IPS-18a (cell line): Measurements from ENCODE around the gene SLC25A51.

ENCODE experiments used
- H3K27ac ChIP-seq: one replicate; pipeline ENCODE4 v1.5.1; 2013; ENCODE audit warnings: low read length
- H3K27me3 ChIP-seq: one replicate; pipeline ENCODE4 v1.6.1; 2013; ENCODE audit warnings: mild to moderate bottlenecking, low read length; ENCODE audit not compliant: control insufficient read depth, insufficient read depth
- H3K36me3 ChIP-seq: one replicate; pipeline ENCODE4 v1.6.1; 2013; ENCODE audit warnings: low read depth, low read length; ENCODE audit not compliant: control insufficient read depth
- H3K4me1 ChIP-seq: one replicate; pipeline ENCODE4 v1.6.1; 2013; ENCODE audit warnings: low read depth, low read length; ENCODE audit not compliant: control insufficient read depth
- H3K4me3 ChIP-seq: one replicate; pipeline ENCODE4 v1.5.1; 2013; ENCODE audit warnings: low read length
- H3K9ac ChIP-seq: one replicate; pipeline ENCODE4 v1.6.1; 2013; ENCODE audit warnings: mild to moderate bottlenecking, low read length, moderate library complexity
- H3K9me3 ChIP-seq: one replicate; pipeline ENCODE4 v1.6.1; 2013; ENCODE audit warnings: low read depth, low read length; ENCODE audit not compliant: control insufficient read depth

Gene SLC25A51

DNA sequence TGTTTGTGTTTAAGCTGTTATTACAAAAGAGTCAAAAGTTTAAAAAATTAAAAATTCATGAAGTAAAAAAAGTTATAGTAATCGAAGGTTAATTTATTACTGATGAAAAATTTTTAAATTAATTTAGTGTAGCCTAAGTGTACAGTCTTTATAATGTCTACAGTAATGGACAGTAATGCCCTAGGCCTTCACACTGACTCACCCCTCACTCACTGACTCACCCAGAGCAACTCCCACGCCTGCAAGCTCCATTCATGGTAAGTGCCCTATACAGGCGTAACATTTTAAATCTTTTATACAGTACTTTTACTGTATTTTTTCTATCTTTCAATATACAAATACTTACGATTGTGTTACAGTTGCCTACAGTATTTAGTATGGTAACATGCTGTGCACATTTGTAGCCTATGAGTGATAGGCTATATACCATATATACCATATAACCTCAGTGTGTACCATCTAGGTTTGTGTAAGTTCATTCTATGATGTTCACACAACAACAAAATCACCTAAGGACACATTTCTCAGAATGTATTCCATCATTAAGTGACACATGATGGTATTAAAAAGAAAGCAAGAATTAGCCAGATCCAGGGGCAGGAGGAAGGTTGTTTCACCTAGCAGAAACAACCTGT lies 63.2 kb downstream of the SLC25A51 start:
- no peak overlapping the region for H3K9ac ChIP-seq
- no peak overlapping the region for H3K4me3 ChIP-seq
- peaks cover 5% of the 10 kb centered on the region for H3K36me3 ChIP-seq
- no peaks in the 10 kb centered on the region for H3K4me1 ChIP-seq
- H3K9me3 ChIP-seq = no peaks in the 10 kb centered on the region
- H3K27me3 ChIP-seq = no peaks in the 10 kb centered on the region
- H3K27ac ChIP-seq = no peak overlapping the region

- Histone ChIP-seq H3K9ac (no peak overlapping the region), H3K27ac (no peak overlapping the region), H3K4me1 (no peaks in the 10 kb centered on the region), H3K9me3 (no peaks in the 10 kb centered on the region), H3K27me3 (no peaks in the 10 kb centered on the region), H3K36me3 (peaks cover 5% of the 10 kb centered on the region), H3K4me3 (no peak overlapping the region)
These were observed 64.1 kb downstream of the SLC25A51 start for GRCh38 chr9:37839496-37840461.
